ENCODE measurements around the gene ACTN1.

DNA sequence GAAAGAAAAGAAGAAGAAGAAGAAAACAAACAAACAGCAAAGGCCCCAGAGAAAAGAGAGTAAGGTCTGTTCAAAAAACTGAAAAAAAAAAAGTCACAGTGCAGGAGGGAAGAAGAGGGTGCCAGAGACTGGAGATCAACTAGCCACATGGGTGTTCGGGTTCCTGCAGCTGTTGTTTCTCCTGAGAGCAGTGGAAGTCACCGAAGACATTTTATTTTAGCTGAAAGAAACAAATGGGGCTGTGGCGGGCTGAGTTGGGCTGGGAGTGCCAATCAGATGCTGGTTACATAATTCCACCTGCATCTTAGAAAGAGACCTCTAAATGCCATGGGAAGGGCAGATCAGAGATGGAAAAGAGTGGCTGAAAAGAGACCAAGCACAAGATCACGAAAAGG is 33.9 kb downstream of the ACTN1 start:
- TF ChIP-seq, protein P1, sequence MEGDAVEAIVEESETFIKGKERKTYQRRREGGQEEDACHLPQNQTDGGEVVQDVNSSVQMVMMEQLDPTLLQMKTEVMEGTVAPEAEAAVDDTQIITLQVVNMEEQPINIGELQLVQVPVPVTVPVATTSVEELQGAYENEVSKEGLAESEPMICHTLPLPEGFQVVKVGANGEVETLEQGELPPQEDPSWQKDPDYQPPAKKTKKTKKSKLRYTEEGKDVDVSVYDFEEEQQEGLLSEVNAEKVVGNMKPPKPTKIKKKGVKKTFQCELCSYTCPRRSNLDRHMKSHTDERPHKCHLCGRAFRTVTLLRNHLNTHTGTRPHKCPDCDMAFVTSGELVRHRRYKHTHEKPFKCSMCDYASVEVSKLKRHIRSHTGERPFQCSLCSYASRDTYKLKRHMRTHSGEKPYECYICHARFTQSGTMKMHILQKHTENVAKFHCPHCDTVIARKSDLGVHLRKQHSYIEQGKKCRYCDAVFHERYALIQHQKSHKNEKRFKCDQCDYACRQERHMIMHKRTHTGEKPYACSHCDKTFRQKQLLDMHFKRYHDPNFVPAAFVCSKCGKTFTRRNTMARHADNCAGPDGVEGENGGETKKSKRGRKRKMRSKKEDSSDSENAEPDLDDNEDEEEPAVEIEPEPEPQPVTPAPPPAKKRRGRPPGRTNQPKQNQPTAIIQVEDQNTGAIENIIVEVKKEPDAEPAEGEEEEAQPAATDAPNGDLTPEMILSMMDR (IDR thresholded peaks at IDR 0.05; ENCODE audit: poor library complexity), result no peak
- no peak for TF ChIP-seq EZH2phosphoT487 (IDR thresholded peaks at IDR 0.05; ENCODE audit: low read depth, severe bottlenecking, unreplicated experiment)

Measured in hepatocyte (in vitro differentiated cells).